WTC11 (cell line): Measurements from ENCODE around the gene COL16A1.

Experiments used
- AFF4 ChIP-seq: sonication (generic); formaldehyde crosslinking; IDR thresholded peaks from 2 replicates; pipeline ENCODE4 v1.8.1; 2023; ENCODE audit warnings: mild to moderate bottlenecking, missing genetic modification reagents, borderline replicate concordance
- ARID4B ChIP-seq: sonication (generic); formaldehyde crosslinking; IDR thresholded peaks from 2 replicates; pipeline ENCODE4 v1.8.0; 2023; ENCODE audit warnings: missing genetic modification reagents, mild to moderate bottlenecking, borderline replicate concordance
- ATF2 ChIP-seq: sonication (generic); formaldehyde crosslinking; IDR thresholded peaks from 2 replicates; pipeline ENCODE4 v1.8.1; 2022; ENCODE audit warnings: low read depth, missing genetic modification reagents, borderline replicate concordance
- CREB1 ChIP-seq: sonication (generic); formaldehyde crosslinking; IDR thresholded peaks from 2 replicates; pipeline ENCODE4 v1.8.0; 2023; ENCODE audit warnings: mild to moderate bottlenecking, missing genetic modification reagents
- CTCF ChIP-seq: fragments of 200-600 bp; IDR thresholded peaks from 2 replicates; pipeline ENCODE4 v1.8.0; 2022; ENCODE audit warnings: antibody characterized with exemption
- E2F4 ChIP-seq: sonication (generic); formaldehyde crosslinking; IDR thresholded peaks from 2 replicates; pipeline ENCODE4 v1.8.1; 2022; ENCODE audit warnings: low read depth, mild to moderate bottlenecking, moderate library complexity, missing genetic modification reagents, borderline replicate concordance
- ETV6 ChIP-seq: sonication (generic); formaldehyde crosslinking; IDR thresholded peaks from 2 replicates; pipeline ENCODE4 v1.8.1; 2022; ENCODE audit warnings: mild to moderate bottlenecking, missing genetic modification reagents
- FOXP1 ChIP-seq: sonication (generic); formaldehyde crosslinking; IDR thresholded peaks from 2 replicates; pipeline ENCODE4 v1.8.0; 2022; ENCODE audit warnings: missing genetic modification reagents, mild to moderate bottlenecking, moderate library complexity, borderline replicate concordance
- FOXP4 ChIP-seq: sonication (generic); formaldehyde crosslinking; IDR thresholded peaks from 2 replicates; pipeline ENCODE4 v1.8.0; 2022; ENCODE audit warnings: mild to moderate bottlenecking, missing genetic modification reagents
- MAX ChIP-seq: sonication (generic); formaldehyde crosslinking; IDR thresholded peaks from 2 replicates; pipeline ENCODE4 v1.8.0; 2022; ENCODE audit warnings: mild to moderate bottlenecking, missing genetic modification reagents
- MLX ChIP-seq: sonication (generic); formaldehyde crosslinking; IDR thresholded peaks from 2 replicates; pipeline ENCODE4 v1.8.1; 2023; ENCODE audit warnings: mild to moderate bottlenecking, missing genetic modification reagents, moderate library complexity
- TCF7 ChIP-seq: sonication (generic); formaldehyde crosslinking; IDR thresholded peaks from 2 replicates; pipeline ENCODE4 v1.8.0; 2022; ENCODE audit warnings: mild to moderate bottlenecking, low read depth, missing genetic modification reagents, moderate library complexity
- TP53 ChIP-seq: sonication (generic); formaldehyde crosslinking; IDR thresholded peaks from 2 replicates; pipeline ENCODE4 v1.8.1; 2023; ENCODE audit warnings: mild to moderate bottlenecking, missing genetic modification reagents

GRCh38 chr1:31689854-31690253 lies 14.0 kb downstream of the COL16A1 start:
- TF ChIP-seq MAX (CRISPR knock-in tag) = no peak
- TF ChIP-seq CTCF = no peak
- TF ChIP-seq ARID4B (CRISPR knock-in tag) = no peak
- no peak for TF ChIP-seq CREB1 (CRISPR knock-in tag)
- TF ChIP-seq E2F4 (CRISPR knock-in tag) = no peak
- no peak for TF ChIP-seq ATF2 (CRISPR knock-in tag)
- no peak for TF ChIP-seq ETV6
- TF ChIP-seq MLX (CRISPR knock-in tag) = no peak
- no peak for TF ChIP-seq AFF4 (CRISPR knock-in tag)
- no peak for TF ChIP-seq TCF7 (CRISPR knock-in tag)
- TF ChIP-seq TP53 = no peak
- no peak for TF ChIP-seq FOXP4 (CRISPR knock-in tag)
- no peak for TF ChIP-seq FOXP1 (CRISPR knock-in tag)
